Stomach (tissue), 4 donors: ENCODE data around the gene RNF112.

Source experiments
- EP300 ChIP-seq: sonication (generic); formaldehyde crosslinking; IDR thresholded peaks from one replicate; pipeline ENCODE4 v1.6.1; 2017; ENCODE audit warnings: antibody characterized with exemption
- POLR2A ChIP-seq, 4 donors: fragments of 450-650 bp; IDR thresholded peaks; one replicate each; pipeline ENCODE4 v1.6.1; 2016; ENCODE audit warnings: antibody characterized with exemption in 4 of 4, control low read depth in 2 of 4, mild to moderate bottlenecking in 1 of 4, moderate library complexity in 1 of 4
- TF ChIP-seq, protein P1 (sequence below), 7 experiments: fragments of 450-650 bp in 4 of 7; fragments of 200-600 bp in 3 of 7; sonication (generic) in 3 of 7; IDR thresholded peaks; one replicate each; pipeline ENCODE4 v1.5.1; 2016 to 2019; ENCODE audit warnings: antibody characterized with exemption in 7 of 7, control low read depth in 2 of 7, mild to moderate bottlenecking in 1 of 7

DNA sequence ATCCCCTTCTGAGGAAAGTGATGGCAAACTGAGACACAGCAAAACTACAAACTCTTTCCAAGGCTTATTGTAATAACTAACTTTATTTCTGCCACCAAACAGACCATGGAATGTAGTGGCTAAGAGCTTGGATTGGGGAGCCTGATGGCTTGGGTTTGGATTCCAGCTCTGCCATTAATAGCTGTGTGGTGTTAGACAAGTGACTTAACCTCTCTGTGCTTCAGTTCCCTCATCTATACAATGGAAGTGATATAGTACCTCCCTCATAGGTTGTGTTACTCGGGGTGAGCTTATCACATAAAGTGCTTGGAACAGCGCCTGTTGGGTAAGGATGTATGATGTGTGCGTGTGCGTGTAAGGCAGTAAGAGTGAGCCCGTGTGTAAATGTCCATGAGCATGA is 5.9 kb upstream of the RNF112 start:
- TF ChIP-seq, protein P1, sequence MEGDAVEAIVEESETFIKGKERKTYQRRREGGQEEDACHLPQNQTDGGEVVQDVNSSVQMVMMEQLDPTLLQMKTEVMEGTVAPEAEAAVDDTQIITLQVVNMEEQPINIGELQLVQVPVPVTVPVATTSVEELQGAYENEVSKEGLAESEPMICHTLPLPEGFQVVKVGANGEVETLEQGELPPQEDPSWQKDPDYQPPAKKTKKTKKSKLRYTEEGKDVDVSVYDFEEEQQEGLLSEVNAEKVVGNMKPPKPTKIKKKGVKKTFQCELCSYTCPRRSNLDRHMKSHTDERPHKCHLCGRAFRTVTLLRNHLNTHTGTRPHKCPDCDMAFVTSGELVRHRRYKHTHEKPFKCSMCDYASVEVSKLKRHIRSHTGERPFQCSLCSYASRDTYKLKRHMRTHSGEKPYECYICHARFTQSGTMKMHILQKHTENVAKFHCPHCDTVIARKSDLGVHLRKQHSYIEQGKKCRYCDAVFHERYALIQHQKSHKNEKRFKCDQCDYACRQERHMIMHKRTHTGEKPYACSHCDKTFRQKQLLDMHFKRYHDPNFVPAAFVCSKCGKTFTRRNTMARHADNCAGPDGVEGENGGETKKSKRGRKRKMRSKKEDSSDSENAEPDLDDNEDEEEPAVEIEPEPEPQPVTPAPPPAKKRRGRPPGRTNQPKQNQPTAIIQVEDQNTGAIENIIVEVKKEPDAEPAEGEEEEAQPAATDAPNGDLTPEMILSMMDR (IDR thresholded peaks at IDR 0.05), result no peak
- TF ChIP-seq POLR2A (IDR thresholded peaks at IDR 0.05) (no peak), EP300 (no peak)
